A172 (cell line): Measurements from ENCODE around the gene PRR22. TPM values are rescaled to one million over a fixed set of nuclear protein-coding genes. Genes with fewer than 3 reads are reported as not detected.
"Not testable (repeated sequence)": the region's sequence is repeated elsewhere in the genome, so short reads cannot be mapped to it uniquely, and the experiment has no call there.

Experiments used
- DNase-seq: peaks from one replicate; pipeline ENCODE4 v3.0.0-alpha.2; 2015; ENCODE audit warnings: low spot score
- total RNA-seq: library from RNA; depleted of rRNA; stranded (reverse); fragments of >200 nt; shearing (Covaris generic); gene quantifications from 2 replicates; pipeline ENCODE4 v1.2.3, GENCODE V29; 2014

Gene PRR22
- total RNA-seq, 1 experiment from 2014 or later, result 0.41 TPM

GRCh38 chr19:5790559-5791520, 6.3 kb upstream of the PRR22 start, which contains the start of gene DUS3L:
Gene DUS3L, minus strand, starts transcription at chr19:5791163. Its CDS starts 22 bp downstream, at chr19:5791141.
- peak; percentile 97 for DNase-seq

- no peak for DNase-seq
Measured at GRCh38 chr19:5789886-5790558, 5.5 kb upstream of the PRR22 start.

GRCh38 chr19:5789351-5789761, 4.8 kb upstream of the PRR22 start:
- no peak for DNase-seq

GRCh38 chr19:5788422-5788821, 3.9 kb upstream of the PRR22 start:
- no peak for DNase-seq

GRCh38 chr19:5787409-5788182, 3.0 kb upstream of the PRR22 start:
- DNase-seq, result no peak

GRCh38 chr19:5786593-5787408, 2.3 kb upstream of the PRR22 start:
- no peak for DNase-seq

- no peak for DNase-seq
Measured at GRCh38 chr19:5785423-5785822, 877 bp upstream of the PRR22 start.

GRCh38 chr19:5782945-5783919, 1.3 kb downstream of the PRR22 start:
- DNase-seq, result no peak

GRCh38 chr19:5782322-5782721, 2.2 kb downstream of the PRR22 start:
- DNase-seq, result no peak

- DNase-seq, result not testable (repeated sequence)
Measured at GRCh38 chr19:5780916-5781315, 3.6 kb downstream of the PRR22 start.

- DNase-seq, result no peak
Measured at GRCh38 chr19:5778402-5778801, 6.1 kb downstream of the PRR22 start.

GRCh38 chr19:5775668-5776309, 8.8 kb downstream of the PRR22 start:
- DNase-seq, result no peak

- no peak for DNase-seq
Measured at GRCh38 chr19:5774921-5775320, 9.6 kb downstream of the PRR22 start.

- DNase-seq, result no peak
Measured at GRCh38 chr19:5773276-5773675, 11.3 kb downstream of the PRR22 start.

- DNase-seq, result no peak
Measured at GRCh38 chr19:5772416-5772815, 12.1 kb downstream of the PRR22 start.

GRCh38 chr19:5767949-5768348, 16.6 kb downstream of the PRR22 start:
- DNase-seq, result no peak

- no peak for DNase-seq
Measured at GRCh38 chr19:5765220-5765619, 19.3 kb downstream of the PRR22 start.

GRCh38 chr19:5762608-5763217, 21.8 kb downstream of the PRR22 start:
- no peak for DNase-seq

GRCh38 chr19:5753743-5754142, 30.8 kb downstream of the PRR22 start:
- DNase-seq, result no peak
